ENCODE measurements around the gene EIF1AX.
"Not testable (repeated sequence)": the region's sequence is repeated elsewhere in the genome, so short reads cannot be mapped to it uniquely, and the experiment has no call there.

DNA sequence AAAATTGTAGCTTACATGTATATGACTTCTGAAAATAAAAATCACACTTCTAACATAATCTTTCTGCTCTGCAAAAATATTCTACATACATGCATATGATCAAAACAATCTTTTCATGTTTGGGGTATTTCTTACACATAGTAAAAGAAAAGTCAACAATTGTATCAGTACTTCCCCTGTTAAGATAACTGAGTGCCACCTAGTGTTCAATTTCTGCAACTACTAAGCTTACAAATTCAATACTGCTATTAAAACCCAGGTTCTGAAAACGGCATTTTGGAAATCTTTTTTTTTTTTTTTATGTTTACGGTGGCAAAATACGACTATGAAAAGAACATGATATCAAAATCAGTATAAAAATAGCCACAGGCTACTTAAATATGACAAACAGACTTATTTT, 14.2 kb downstream of the EIF1AX start:
- not testable (repeated sequence) for TF ChIP-seq EZH2 (IDR thresholded peaks at IDR 0.05); POLR2AphosphoS5 (IDR thresholded peaks at IDR 0.05; ENCODE audit: borderline replicate concordance, low read depth, low read length); FOXP2 (optimal IDR thresholded peaks at IDR 0.05; ENCODE audit: control extremely low read depth, extremely low read length, insufficient read depth)
